ENCODE measurements around the gene GFPT1.

DNA sequence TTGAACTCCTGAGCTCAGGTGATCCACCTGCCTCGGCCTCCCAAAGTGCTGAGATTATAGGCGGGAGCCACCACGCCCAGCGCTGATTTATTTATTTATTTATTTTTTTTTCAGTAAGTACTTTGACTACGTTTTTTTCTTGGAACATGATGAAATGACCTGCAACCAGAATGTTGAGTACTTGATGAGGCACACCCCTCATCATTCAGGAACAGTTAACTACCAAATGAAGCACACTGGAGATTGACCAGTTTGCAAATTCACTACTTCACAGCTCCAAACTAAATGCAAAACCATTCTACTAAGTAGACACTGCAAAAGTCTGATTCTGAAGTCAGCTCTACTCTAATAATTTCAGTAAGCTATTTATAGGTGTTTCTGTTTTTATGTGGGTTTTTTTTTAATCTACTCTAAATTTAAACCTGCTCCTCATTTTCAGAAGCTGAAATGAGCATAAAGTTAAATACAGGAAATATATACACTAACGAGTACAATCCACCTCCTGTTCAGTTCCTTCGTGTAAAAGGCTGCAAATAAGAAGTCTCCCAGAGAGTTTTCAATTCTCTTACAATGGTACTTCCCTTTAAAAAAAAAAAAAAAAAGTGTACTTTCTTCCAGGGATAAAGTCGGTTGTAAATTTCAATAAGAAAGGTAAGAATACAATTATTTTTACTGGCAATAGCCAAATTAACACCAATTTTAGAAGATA lies 1.4 kb downstream of the GFPT1 start:
- TF ChIP-seq CTCF (IDR thresholded peaks at IDR 0.05) (no peak), POLR2A (IDR thresholded peaks at IDR 0.05) (no peak), EP300 (IDR thresholded peaks at IDR 0.05) (no peak)

Measured in ovary (tissue), 3 donors.